ENCODE data around the gene GPC6.

Gene GPC6

GRCh38 chr13:93561576-93562225, 335.1 kb downstream of the GPC6 start:
- no peak for DNase-seq (ENCODE audit: low read depth in 2 of 2)

GRCh38 chr13:93562676-93563075, 336.1 kb downstream of the GPC6 start:
- DNase-seq (ENCODE audit: low read depth in 2 of 2), result no peak

DNA sequence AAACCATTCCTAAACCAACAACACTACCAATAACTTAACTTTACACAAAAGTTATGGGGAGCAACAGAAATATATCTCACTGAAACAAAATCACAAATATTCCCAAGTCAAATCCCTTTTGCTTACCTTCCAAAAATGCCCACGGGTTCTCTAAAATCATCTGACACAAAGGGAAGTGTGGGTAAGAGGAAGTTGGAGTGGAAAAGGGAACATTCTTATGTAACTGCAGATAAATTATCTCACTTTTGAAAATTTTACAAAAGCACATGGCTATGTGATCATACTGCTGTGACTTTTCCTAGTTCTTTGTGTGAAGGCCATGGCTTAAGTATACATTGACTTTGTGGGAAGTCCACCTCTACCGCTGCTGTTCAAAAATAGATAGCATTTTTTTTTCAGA, 350.5 kb downstream of the GPC6 start:
- no peak for DNase-seq (ENCODE audit: low read depth in 2 of 2)

- no peak for DNase-seq (ENCODE audit: low read depth in 2 of 2)
Measured at GRCh38 chr13:93589788-93590187, 363.2 kb downstream of the GPC6 start.

DNA sequence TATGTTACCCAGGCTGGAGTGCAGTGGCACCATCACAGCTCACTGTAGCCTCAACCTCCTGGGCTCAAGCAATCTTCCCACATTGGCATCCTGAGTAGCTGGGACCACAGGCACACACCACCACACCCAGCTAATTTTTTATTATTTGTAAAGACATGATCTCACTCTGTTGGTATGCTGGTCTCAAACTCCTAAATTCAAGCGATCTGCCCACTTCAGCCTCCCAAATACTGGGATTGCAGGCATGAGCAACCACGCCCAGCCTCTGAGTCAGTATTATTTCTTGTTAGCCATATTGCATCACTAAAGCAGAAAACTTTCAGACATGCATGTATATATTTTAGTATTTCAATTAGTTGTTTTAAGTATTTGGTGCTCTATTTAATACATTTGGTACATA, 376.4 kb downstream of the GPC6 start:
- no peak for DNase-seq (ENCODE audit: low read depth in 2 of 2)

DNA sequence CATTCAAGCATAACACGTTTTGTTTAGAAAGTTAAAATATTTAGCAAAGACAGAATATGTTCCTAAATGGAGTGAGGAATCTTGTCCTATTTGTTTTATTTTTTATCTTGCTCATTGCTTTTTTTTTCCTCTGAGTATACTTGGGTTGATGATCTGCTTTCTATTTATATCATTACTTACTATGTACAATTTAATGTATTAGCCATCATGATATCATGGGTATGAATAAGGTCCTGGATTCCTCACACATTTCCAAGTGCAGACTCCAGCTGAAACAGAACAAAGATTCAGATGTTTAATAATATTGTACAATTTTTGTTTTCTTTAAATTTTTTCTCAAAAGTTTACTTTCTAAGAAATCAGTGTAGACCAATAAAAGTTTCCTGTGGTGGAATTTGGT, 388.2 kb downstream of the GPC6 start:
- no peak for DNase-seq (ENCODE audit: low read depth in 2 of 2)

DNA sequence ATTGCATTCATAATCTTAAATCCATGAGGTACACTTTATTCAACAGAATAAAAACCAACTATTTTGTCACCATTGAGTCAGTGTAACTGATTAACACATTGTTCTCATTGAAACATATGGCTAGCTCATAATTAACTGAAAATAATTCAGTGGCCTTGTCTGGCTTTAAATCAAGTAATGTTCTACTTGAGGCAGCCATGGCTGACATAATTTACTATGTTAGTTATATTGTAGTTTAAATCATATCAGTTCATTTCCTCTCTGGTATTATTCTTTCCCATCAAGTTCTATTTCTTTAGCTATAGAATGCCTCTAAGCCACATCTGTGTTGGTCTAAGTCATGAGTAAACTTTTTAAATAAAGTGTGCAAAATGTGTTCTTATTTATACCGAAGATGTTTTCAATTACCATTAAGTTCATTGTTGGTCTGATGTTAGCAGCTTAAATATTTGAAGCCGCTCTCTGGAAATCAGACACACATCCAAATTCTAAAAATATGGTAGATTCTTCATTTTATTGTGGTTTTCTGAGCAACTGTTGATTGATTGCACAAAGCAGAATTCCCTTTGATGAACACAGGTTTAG, 393.7 kb downstream of the GPC6 start:
- DNase-seq (ENCODE audit: low read depth in 2 of 2), result no peak

- no peak for DNase-seq (ENCODE audit: low read depth in 2 of 2)
Measured at GRCh38 chr13:93621051-93621450, 394.4 kb downstream of the GPC6 start.

GRCh38 chr13:93621966-93622365, 395.4 kb downstream of the GPC6 start:
- no peak for DNase-seq (ENCODE audit: low read depth in 2 of 2)

GRCh38 chr13:93624311-93624777, 397.7 kb downstream of the GPC6 start:
- DNase-seq (ENCODE audit: low read depth in 2 of 2), result no peak

DNA sequence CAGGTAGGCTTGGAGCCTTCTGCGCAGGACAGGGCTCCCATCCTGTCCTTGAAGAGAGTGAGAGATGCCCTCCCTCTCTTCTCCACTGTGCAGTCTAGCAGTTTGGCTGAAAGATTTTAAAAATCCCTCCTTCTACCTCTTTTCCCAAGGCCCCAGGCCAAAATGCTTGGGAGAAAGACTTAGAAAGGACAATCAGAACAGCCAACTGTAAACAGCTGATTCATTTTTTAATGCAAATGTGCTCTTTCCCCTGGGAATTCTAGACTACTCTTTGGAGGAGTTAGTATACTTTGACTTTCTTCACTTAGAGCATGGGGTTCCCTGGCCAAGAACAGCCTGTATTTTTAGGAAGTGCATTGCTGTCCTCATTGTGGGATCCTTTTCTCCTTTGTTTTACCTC, 398.9 kb downstream of the GPC6 start:
- DNase-seq (ENCODE audit: low read depth in 2 of 2), result no peak

DNA sequence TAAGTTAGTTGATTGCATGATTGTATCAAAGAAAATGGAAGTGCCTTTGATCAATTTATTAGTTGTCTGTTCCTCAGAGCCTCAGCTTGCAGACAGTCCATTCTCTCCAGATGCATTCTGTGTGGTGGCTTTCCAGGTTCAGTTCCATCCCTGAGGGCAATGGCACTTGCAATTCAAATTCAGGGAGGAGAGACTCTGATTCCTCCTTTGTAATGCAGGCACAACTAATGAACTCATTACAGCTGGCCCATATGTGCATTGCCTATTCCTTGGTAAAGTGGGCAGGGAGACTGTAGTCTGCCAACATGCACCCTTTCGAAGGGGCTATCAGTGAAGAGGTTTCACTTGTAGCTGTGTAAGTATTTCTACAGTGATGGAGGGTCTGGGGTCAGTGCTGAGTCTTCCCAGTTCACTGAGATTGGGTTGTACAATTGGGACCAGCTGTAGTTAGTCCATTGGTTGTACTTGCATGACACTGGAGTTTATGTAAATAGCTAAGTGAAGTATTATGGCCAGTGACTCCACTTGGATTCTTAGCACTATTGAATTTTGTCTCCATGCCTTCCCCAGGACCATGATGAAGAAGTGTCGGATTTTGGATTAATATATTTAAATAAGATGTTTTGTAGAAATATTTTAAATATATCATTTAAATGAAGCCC, 401.7 kb downstream of the GPC6 start:
- no peak for DNase-seq (ENCODE audit: low read depth in 2 of 2)

DNA sequence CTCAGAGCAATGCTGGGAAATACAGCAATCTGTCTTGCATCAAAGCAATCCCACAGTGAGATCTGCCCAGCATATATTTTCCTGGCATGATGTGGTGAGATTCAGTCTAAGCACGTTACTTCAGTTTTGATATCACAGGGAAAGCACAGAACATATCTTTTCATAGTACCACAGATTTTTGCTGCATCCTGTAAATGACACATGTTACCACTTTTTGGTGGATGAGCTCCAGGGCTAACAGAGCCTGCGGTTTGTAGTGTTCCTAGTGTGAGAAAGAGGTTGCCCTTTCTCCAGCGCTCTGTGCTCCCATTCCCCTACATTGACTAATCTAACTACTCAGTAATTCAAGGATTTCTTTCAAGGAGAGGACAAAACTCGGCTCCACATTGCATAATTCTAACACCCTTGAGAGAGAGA, 409.0 kb downstream of the GPC6 start:
- no peak for DNase-seq (ENCODE audit: low read depth in 2 of 2)

DNA sequence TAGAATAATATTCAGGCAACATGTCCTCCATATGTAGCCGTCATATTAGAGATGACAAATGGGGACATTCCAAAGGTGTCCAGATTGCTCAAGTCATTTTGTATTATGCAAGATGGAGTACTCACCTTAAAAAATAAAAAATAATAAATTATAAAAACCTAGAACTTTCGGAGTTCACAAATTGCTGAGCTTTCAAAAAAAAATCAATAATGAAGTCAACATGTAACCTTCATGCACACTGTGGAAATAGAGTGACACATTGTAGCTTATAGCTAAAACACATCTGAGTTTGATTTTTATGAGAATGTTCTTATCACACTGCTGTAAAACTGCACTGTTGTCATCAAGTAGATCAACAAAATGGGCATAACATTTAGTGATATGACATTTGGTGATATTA, 411.2 kb downstream of the GPC6 start:
- DNase-seq (ENCODE audit: low read depth in 2 of 2), result no peak

GRCh38 chr13:93640452-93640851, 413.8 kb downstream of the GPC6 start:
- no peak for DNase-seq (ENCODE audit: low read depth in 2 of 2)

- DNase-seq (ENCODE audit: low read depth in 2 of 2), result no peak
Measured at GRCh38 chr13:93646245-93646644, 419.6 kb downstream of the GPC6 start.

DNA sequence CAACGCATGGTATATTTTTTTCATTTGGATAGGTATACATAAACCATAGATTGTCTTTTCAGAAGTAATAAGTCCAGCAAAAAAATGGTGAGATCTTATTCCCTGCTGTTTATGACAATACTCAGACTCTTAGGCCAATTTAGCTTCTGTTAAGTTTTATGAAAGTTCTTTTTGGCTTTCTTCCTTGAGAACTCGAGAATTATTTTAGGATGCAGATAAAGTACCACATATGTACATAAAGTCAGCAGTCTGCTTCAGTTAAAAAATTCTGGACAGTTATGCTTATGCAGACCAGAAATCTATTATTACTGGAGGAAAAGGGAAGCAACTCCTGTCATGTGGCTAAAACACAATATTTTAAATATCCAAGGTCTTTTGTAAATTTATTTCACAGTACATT, 422.9 kb downstream of the GPC6 start:
- DNase-seq (ENCODE audit: low read depth in 2 of 2), result no peak

GRCh38 chr13:93653776-93654175, 427.2 kb downstream of the GPC6 start:
- no peak for DNase-seq (ENCODE audit: low read depth in 2 of 2)

GRCh38 chr13:93655154-93655553, 428.5 kb downstream of the GPC6 start:
- no peak for DNase-seq (ENCODE audit: low read depth in 2 of 2)

GRCh38 chr13:93660391-93661063, 433.9 kb downstream of the GPC6 start:
- DNase-seq (ENCODE audit: low read depth in 2 of 2), result no peak

DNA sequence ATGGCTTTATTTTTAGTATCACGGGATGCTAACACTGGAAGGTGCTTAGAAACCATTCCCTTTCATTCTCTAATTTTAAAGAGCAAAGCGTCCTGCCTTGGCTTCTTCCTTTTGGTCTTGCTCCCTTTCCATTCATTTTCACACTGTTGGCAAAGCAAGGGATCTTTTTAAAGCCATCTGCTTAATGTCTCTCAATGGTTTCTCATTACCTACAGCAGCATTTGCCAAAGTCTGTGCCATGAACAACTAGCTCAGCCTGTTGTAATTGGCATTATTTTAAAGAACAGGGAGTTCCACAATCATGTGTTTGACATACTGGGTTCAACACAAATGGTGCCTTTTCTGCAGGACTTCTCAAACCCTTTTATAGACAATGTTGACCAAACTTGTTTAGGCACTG, 444.3 kb downstream of the GPC6 start:
- no peak for DNase-seq (ENCODE audit: low read depth in 2 of 2)

GRCh38 chr13:93672996-93673395, 446.4 kb downstream of the GPC6 start:
- no peak for DNase-seq (ENCODE audit: low read depth in 2 of 2)

GRCh38 chr13:93673885-93674284, 447.3 kb downstream of the GPC6 start:
- DNase-seq (ENCODE audit: low read depth in 2 of 2), result no peak
